ENCODE measurements around the gene DLGAP4.

DNA sequence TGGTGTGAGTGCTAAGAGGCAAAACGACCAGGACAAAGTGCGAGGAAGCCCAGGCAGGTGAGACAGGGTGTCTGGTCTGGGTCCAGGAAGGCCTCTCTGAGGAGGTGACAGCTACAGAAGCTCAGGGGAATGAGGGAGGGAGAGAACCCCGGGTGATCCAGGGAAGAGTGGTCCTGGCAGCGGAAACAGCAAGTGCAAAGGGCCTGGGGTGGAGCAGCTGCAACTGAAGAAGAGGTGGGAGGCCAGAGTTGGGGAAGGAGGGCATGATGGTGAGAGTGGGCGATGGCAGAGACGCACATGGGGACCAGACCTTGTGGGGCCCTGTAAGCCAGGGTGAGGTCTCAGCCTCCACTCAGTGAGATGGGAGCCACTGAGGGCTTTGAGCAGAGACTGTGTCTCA is 45.8 kb downstream of the DLGAP4 start:
- TF ChIP-seq, protein P1, sequence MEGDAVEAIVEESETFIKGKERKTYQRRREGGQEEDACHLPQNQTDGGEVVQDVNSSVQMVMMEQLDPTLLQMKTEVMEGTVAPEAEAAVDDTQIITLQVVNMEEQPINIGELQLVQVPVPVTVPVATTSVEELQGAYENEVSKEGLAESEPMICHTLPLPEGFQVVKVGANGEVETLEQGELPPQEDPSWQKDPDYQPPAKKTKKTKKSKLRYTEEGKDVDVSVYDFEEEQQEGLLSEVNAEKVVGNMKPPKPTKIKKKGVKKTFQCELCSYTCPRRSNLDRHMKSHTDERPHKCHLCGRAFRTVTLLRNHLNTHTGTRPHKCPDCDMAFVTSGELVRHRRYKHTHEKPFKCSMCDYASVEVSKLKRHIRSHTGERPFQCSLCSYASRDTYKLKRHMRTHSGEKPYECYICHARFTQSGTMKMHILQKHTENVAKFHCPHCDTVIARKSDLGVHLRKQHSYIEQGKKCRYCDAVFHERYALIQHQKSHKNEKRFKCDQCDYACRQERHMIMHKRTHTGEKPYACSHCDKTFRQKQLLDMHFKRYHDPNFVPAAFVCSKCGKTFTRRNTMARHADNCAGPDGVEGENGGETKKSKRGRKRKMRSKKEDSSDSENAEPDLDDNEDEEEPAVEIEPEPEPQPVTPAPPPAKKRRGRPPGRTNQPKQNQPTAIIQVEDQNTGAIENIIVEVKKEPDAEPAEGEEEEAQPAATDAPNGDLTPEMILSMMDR (IDR thresholded peaks at IDR 0.05), result no peak
- TF ChIP-seq EP300 (IDR thresholded peaks at IDR 0.05) (no peak), EHMT2 (IDR thresholded peaks at IDR 0.05; ENCODE audit: low read depth) (no peak), RFX5 (IDR thresholded peaks at IDR 0.05) (no peak), ESRRA (IDR thresholded peaks at IDR 0.05; ENCODE audit: borderline replicate concordance, low read length) (no peak), RNF2 (IDR thresholded peaks at IDR 0.05; ENCODE audit: borderline replicate concordance, low read depth) (no peak), NFE2L2 (conservative IDR thresholded peaks at IDR 0.05; ENCODE audit: low read length) (no peak)
- TF ChIP-seq, protein P2, sequence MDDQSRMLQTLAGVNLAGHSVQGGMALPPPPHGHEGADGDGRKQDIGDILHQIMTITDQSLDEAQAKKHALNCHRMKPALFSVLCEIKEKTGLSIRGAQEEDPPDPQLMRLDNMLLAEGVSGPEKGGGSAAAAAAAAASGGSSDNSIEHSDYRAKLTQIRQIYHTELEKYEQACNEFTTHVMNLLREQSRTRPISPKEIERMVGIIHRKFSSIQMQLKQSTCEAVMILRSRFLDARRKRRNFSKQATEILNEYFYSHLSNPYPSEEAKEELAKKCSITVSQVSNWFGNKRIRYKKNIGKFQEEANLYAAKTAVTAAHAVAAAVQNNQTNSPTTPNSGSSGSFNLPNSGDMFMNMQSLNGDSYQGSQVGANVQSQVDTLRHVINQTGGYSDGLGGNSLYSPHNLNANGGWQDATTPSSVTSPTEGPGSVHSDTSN (IDR thresholded peaks at IDR 0.05), result no peak
- TF ChIP-seq, protein P3, sequence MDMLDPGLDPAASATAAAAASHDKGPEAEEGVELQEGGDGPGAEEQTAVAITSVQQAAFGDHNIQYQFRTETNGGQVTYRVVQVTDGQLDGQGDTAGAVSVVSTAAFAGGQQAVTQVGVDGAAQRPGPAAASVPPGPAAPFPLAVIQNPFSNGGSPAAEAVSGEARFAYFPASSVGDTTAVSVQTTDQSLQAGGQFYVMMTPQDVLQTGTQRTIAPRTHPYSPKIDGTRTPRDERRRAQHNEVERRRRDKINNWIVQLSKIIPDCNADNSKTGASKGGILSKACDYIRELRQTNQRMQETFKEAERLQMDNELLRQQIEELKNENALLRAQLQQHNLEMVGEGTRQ (IDR thresholded peaks at IDR 0.05), result no peak
